Measurements from ENCODE around the gene ACTN4. TPM values are rescaled to one million over a fixed set of nuclear protein-coding genes. Genes with fewer than 3 reads are reported as not detected.

ACTN4 gene
- total and polyA plus RNA-seq, 2 of the 4 experiments (the other 2 are of a cell fraction): 541 to 659 TPM

DNA sequence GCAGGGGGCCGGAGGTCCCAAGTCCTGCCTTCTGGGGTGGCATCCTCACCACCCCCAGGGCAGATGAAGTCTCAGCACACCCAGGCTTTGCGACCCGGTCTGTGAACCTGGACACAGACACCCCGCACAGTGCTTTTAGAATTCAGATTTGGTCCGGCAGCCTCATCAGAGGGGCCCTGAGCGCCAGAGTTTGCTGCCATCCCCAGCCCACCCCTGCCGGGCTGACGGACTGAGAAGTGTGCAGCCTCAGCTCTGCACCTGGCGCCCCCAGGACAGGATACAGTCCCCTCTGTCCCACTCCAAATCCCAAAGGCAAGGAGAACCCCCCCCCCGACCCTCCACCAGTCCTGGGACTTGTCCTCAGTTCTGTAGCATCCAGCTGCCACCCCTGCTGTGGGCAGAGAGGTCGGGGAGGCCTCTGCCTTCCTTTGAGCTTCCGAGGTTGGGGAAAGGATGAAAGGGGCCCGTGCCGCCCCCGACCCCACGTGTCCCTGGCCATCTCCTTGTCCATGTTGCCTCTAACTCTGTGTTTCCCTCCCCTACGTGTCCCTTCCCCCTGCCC is 79.9 kb downstream of the ACTN4 start:
- dilution Hi-C loops (cut with HindIII; ENCODE audit: low sequenced_read_pairs, unreplicated experiment): no loop called here
- DNase-seq: no peak
- POLR2A ChIA-PET (ENCODE audit: unreplicated experiment): no interaction called here

More for the DNA sequence above, 79.9 kb downstream of the ACTN4 start:
- Histone ChIP-seq H3K4me1 (ENCODE audit: control insufficient read depth, insufficient read depth, low read length) (0 out of 2 replicates have a peak, but pooled peaks cover 2% of the 10 kb centered on the region), H2AFZ (replicated peaks; ENCODE audit: low read length, poor library complexity) (no peak overlapping the region), H4K20me1 (ENCODE audit: insufficient read depth, low read length) (peaks cover 16% of the 10 kb centered on the region), H3K23ac (ENCODE audit: low read depth, low read length) (no peak overlapping the region), H3K9ac (ENCODE audit: low read depth, low read length) (no peak overlapping the region), H2AK9ac (replicated peaks; ENCODE audit: low read depth, low read length, poor library complexity) (peak overlapping the region; percentile 1), H3K4ac (ENCODE audit: low read depth, low read length) (no peak overlapping the region), H3K14ac (replicated peaks; ENCODE audit: low read depth, low read length) (no peak overlapping the region), H3K56ac (ENCODE audit: extremely low read depth, insufficient read depth, low read length) (no peak overlapping the region), H2BK20ac (ENCODE audit: low read depth, low read length) (no peak overlapping the region), H2BK15ac (ENCODE audit: low read depth, low read length) (no peak overlapping the region), H3K18ac (ENCODE audit: low read depth, low read length) (no peak overlapping the region), H3K79me1 (ENCODE audit: low read depth in 1 of 2, low read length in 2 of 2) (peaks cover 23 to 46% of the 10 kb centered on the region in 2 experiments), H3K9me3 (ENCODE audit: control insufficient read depth, insufficient read depth, low read length) (no peaks in the 10 kb centered on the region), H3K27me3 (ENCODE audit: control insufficient read depth, insufficient read depth, low read length) (no peaks in the 10 kb centered on the region), H2AK5ac (ENCODE audit: low read depth, low read length) (no peak overlapping the region), H4K91ac (ENCODE audit: insufficient read depth, low read depth, low read length) (no peak overlapping the region), H3K4me2 (ENCODE audit: low read depth, low read length) (no peak overlapping the region), H3K36me3 (ENCODE audit: control insufficient read depth, insufficient read depth, low read length) (peaks cover 85% of the 10 kb centered on the region), H2BK5ac (ENCODE audit: low read depth, low read length, poor library complexity, severe bottlenecking) (no peak overlapping the region), H4K5ac (ENCODE audit: low read depth, low read length) (no peak overlapping the region), H3K4me3 (ENCODE audit: insufficient read depth, low read depth, low read length) (no peak overlapping the region), H2BK120ac (ENCODE audit: low read depth, low read length) (no peak overlapping the region), H4K8ac (ENCODE audit: low read depth in 2 of 2, low read length in 2 of 2) (no peak overlapping the region), H3K27ac (ENCODE audit: insufficient read depth, low read length) (no peak overlapping the region), H3K9me1 (ENCODE audit: insufficient read depth, low read length) (no peaks in the 10 kb centered on the region)
- TF ChIP-seq, protein P1, sequence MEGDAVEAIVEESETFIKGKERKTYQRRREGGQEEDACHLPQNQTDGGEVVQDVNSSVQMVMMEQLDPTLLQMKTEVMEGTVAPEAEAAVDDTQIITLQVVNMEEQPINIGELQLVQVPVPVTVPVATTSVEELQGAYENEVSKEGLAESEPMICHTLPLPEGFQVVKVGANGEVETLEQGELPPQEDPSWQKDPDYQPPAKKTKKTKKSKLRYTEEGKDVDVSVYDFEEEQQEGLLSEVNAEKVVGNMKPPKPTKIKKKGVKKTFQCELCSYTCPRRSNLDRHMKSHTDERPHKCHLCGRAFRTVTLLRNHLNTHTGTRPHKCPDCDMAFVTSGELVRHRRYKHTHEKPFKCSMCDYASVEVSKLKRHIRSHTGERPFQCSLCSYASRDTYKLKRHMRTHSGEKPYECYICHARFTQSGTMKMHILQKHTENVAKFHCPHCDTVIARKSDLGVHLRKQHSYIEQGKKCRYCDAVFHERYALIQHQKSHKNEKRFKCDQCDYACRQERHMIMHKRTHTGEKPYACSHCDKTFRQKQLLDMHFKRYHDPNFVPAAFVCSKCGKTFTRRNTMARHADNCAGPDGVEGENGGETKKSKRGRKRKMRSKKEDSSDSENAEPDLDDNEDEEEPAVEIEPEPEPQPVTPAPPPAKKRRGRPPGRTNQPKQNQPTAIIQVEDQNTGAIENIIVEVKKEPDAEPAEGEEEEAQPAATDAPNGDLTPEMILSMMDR (conservative IDR thresholded peaks at IDR 0.05; ENCODE audit: low read depth, low read length): no peak
- TF ChIP-seq CEBPB (IDR thresholded peaks at IDR 0.05; ENCODE audit: low read depth, low read length): no peak
- TF ChIP-seq CHD1 (IDR thresholded peaks at IDR 0.05; ENCODE audit: low read depth, low read length): no peak
- no peak for TF ChIP-seq RFX5 (IDR thresholded peaks at IDR 0.05; ENCODE audit: low read depth, low read length)
- TF ChIP-seq, protein P2, sequence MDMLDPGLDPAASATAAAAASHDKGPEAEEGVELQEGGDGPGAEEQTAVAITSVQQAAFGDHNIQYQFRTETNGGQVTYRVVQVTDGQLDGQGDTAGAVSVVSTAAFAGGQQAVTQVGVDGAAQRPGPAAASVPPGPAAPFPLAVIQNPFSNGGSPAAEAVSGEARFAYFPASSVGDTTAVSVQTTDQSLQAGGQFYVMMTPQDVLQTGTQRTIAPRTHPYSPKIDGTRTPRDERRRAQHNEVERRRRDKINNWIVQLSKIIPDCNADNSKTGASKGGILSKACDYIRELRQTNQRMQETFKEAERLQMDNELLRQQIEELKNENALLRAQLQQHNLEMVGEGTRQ (IDR thresholded peaks at IDR 0.05; ENCODE audit: low read depth, low read length): no peak
- no peak for TF ChIP-seq MXI1 (IDR thresholded peaks at IDR 0.05; ENCODE audit: borderline replicate concordance, low read depth, low read length)
- TF ChIP-seq SMC3 (IDR thresholded peaks at IDR 0.05; ENCODE audit: low read depth, low read length): no peak
- no peak for TF ChIP-seq NFE2L2 (IDR thresholded peaks at IDR 0.05; ENCODE audit: low read depth, low read length)
- TF ChIP-seq MAZ (IDR thresholded peaks at IDR 0.05; ENCODE audit: borderline replicate concordance, low read depth, low read length): no peak
- TF ChIP-seq POLR2A (IDR thresholded peaks at IDR 0.05; ENCODE audit: low read depth, low read length): no peak
- TF ChIP-seq MAFK (IDR thresholded peaks at IDR 0.05; ENCODE audit: low read depth, low read length): no peak
- TF ChIP-seq, protein P3, sequence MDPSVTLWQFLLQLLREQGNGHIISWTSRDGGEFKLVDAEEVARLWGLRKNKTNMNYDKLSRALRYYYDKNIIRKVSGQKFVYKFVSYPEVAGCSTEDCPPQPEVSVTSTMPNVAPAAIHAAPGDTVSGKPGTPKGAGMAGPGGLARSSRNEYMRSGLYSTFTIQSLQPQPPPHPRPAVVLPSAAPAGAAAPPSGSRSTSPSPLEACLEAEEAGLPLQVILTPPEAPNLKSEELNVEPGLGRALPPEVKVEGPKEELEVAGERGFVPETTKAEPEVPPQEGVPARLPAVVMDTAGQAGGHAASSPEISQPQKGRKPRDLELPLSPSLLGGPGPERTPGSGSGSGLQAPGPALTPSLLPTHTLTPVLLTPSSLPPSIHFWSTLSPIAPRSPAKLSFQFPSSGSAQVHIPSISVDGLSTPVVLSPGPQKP (IDR thresholded peaks at IDR 0.05; ENCODE audit: borderline replicate concordance, low read depth, low read length): no peak
- no peak for TF ChIP-seq RCOR1 (IDR thresholded peaks at IDR 0.05; ENCODE audit: insufficient replicate concordance, low read length)
- ATAC-seq (ENCODE audit: low read depth): no peak
- no TSS peak for BruUV-seq (replicated peaks)
- intact Hi-C loops (cut with micrococcal nuclease) (no loop called here), in situ Hi-C loops (cut with MboI; ENCODE audit: low sequenced_read_pairs) (loop anchor here (25.0 kb wide), 1 partner anchor 185 kb away; the partner anchor contains the start of gene CCER2)
- WGBS, 2 experiments (ENCODE audit: extremely low coverage in 2 of 2, insufficient read length in 1 of 2): 80% methylated on average over 1 of the region's 17 CpGs; no CpG with 5 or more reads in 1 of the 2 experiments
- CTCF ChIA-PET: no interaction called here

Data from IMR-90 (cell line).